ENCODE results near the gene MAP4K4. TPM values are rescaled to one million over a fixed set of nuclear protein-coding genes. Genes with fewer than 3 reads are reported as not detected.
A peak's percentile ranks its signal among the peaks of the same experiment; 100 is the strongest.

Gene MAP4K4
- total RNA-seq, 2 experiments from 2014 or later: 71.6 to 77.5 TPM

DNA sequence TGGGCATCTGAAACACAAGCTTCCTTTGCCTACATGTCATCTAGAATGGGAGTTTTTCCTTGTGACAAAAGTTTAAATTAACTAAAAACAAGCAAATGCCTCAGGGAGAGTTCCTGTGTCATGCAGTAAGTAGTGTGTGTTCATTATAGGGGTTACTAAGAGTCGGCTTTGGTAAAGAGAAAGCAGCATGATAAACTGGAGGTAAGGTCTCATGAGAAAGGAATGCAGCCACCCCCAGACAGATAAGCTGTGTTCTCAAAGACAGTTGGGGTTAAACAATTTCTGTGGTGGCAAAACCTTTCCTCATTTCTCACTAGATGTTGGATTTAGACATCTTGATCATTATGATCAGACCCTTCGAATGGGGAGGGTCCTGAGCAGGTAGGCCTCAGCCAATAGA is 129.7 kb downstream of the MAP4K4 start:
- Mint-ChIP-seq H3K9me3 (no peaks in the 10 kb centered on the region), H3K4me1 (peaks cover 70% of the 10 kb centered on the region), H3K27ac (peak overlapping the region; percentile 41), H3K27me3 (no peaks in the 10 kb centered on the region), H3K4me3 (no peak overlapping the region), H3K36me3 (ENCODE audit: low read depth) (peaks cover 38% of the 10 kb centered on the region)
- no peak for DNase-seq
- CTCF ChIA-PET: interaction anchor here (1.6 kb wide), 1 partner anchor 485 kb away, joined by 5 read pairs; no protein-coding TSS in a partner anchor
- POLR2A ChIA-PET: interaction anchor here (2.0 kb wide), 1 partner anchor 129 kb away, joined by 4 read pairs; no protein-coding TSS in a partner anchor

DNA sequence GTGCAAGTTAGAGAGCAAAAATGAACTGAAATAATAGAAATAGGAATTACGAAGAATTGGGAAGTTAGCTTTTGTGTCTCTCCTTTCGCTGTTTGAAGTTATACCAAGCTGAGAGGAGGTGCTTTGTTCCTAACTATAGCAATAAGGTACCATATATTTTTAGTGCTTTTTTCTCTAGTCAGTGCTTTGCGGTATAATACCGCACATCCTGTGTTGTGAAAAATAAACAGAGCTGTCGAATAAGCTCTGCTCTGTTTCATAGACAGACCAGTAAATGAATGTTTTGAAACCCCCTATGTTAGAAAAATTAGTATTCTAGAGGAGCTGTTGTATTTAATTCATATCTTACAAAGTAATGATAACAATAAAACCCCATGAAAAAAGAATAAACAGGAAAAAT is 130.8 kb downstream of the MAP4K4 start:
- no peaks in the 10 kb centered on the region for H3K27me3 Mint-ChIP-seq
- H3K27ac Mint-ChIP-seq: peak overlapping the region; percentile 41
- H3K36me3 Mint-ChIP-seq (ENCODE audit: low read depth): peaks cover 41% of the 10 kb centered on the region
- no peak for DNase-seq
- peaks cover 62% of the 10 kb centered on the region for H3K4me1 Mint-ChIP-seq
- H3K9me3 Mint-ChIP-seq: no peaks in the 10 kb centered on the region
- ChIA-PET CTCF (interaction anchor here (1.1 to 1.9 kb wide), 6 partner anchors 12 to 486 kb away, joined by 3 to 10 read pairs (median 4); no protein-coding TSS in a partner anchor), POLR2A (interaction anchor here (1.0 to 1.7 kb wide), 4 partner anchors 129 to 500 kb away, joined by 3 to 12 read pairs (median 4); partner anchors contain the start of gene MAP4K4)
- no peak overlapping the region for H3K4me3 Mint-ChIP-seq

DNA sequence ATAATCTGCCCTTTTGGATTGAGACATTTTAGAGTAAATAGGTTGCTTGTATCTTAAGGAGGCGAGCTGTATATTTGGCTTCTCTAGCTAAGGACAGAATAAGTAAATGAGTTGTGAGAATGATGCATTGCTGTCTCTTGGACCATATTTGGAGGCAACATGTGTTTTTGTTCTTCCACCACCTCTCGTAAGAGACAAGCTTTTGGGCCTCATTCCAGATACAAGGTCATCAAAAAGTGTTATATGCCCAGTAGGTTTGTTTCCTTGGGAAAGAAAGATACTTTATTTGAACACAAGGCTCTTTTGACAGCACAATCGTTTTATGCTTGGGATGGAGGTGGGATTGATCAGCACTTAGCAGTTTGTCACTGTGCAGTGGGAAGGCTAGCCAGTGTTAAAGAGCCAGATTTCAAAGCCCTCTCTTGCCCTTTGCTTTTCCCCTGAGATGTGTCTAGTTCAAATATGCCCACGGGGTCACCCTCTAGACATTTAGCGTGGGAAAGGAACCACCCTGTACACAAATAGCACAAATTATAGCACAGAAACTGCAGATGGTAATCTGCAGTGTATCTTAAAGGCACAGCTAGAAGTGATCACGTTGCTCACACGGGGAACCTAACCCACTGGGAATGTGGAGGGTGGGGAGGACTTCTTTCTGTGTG is 131.3 kb downstream of the MAP4K4 start:
- no peaks in the 10 kb centered on the region for H3K27me3 Mint-ChIP-seq
- ChIA-PET POLR2A (interaction anchor here (1.0 to 1.7 kb wide), 4 partner anchors 129 to 500 kb away, joined by 3 to 12 read pairs (median 4); partner anchors contain the start of gene MAP4K4), CTCF (interaction anchor here (1.1 to 1.9 kb wide), 6 partner anchors 12 to 487 kb away, joined by 3 to 10 read pairs (median 4); no protein-coding TSS in a partner anchor)
- no peak for DNase-seq
- no peak overlapping the region for H3K27ac Mint-ChIP-seq
- H3K9me3 Mint-ChIP-seq: no peaks in the 10 kb centered on the region
- H3K36me3 Mint-ChIP-seq (ENCODE audit: low read depth): peaks cover 41% of the 10 kb centered on the region
- H3K4me1 Mint-ChIP-seq: peaks cover 57% of the 10 kb centered on the region
- no peak overlapping the region for H3K4me3 Mint-ChIP-seq

DNA sequence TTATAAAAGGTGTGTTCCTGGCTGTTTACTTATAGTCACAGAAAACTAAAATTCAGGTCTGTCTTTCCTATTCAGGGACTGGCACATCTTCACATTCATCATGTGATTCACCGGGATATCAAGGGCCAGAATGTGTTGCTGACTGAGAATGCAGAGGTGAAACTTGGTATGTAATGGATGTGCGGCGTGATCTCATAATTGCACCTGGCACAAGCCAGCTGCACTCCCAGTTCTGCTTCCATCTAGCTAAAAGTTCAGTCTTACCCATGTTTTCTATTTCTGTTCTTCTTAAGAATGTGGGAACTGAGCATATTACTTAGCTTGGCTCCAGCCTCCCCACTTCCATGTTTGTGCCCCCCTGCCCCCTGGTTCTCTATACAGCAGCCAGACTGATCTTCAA is 131.9 kb downstream of the MAP4K4 start:
- CTCF ChIA-PET: interaction anchor here (1.1 to 1.9 kb wide), 3 partner anchors 207 to 411 kb away, joined by 3 to 10 read pairs (median 4); no protein-coding TSS in a partner anchor
- H3K4me3 Mint-ChIP-seq: no peak overlapping the region

DNA sequence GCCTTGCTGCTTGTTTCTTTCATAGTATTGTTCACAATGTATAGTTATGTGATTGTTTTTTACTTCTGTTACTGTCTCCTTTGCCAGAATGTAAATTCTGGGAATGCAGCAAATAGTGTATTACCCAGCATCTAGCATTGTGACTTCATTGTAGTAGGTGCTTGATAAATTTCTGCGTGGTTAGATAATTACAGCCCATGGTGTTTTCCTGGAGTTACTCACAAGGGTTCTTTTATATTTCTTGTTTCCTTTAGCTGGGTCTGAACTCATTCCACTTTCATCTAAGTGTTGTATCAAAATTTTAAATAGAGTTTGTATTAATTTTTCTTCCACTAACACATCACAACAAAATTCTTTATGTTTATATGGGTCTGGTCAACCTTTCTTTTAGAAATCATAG is 132.6 kb downstream of the MAP4K4 start:
- no peaks in the 10 kb centered on the region for H3K27me3 Mint-ChIP-seq
- H3K4me1 Mint-ChIP-seq: peaks cover 57% of the 10 kb centered on the region
- no peak for DNase-seq
- peaks cover 49% of the 10 kb centered on the region for H3K36me3 Mint-ChIP-seq (ENCODE audit: low read depth)
- no peak overlapping the region for H3K4me3 Mint-ChIP-seq
- ChIA-PET CTCF (interaction anchor here (2.3 to 2.8 kb wide), 2 partner anchors 8 to 411 kb away, joined by 8 to 40 read pairs; no protein-coding TSS in a partner anchor), POLR2A (no interaction called here)
- H3K9me3 Mint-ChIP-seq: no peaks in the 10 kb centered on the region
- H3K27ac Mint-ChIP-seq: peak overlapping the region; percentile 40

More for the DNA sequence above, 131.9 kb downstream of the MAP4K4 start:
- peaks cover 44% of the 10 kb centered on the region for H3K36me3 Mint-ChIP-seq (ENCODE audit: low read depth)
- no peak overlapping the region for H3K27ac Mint-ChIP-seq
- POLR2A ChIA-PET: interaction anchor here (1.7 kb wide), 1 partner anchor 132 kb away, joined by 12 read pairs; the partner anchor contains the start of gene MAP4K4
- no peak for DNase-seq
- H3K9me3 Mint-ChIP-seq: no peaks in the 10 kb centered on the region
- H3K27me3 Mint-ChIP-seq: no peaks in the 10 kb centered on the region
- peaks cover 57% of the 10 kb centered on the region for H3K4me1 Mint-ChIP-seq

DNA sequence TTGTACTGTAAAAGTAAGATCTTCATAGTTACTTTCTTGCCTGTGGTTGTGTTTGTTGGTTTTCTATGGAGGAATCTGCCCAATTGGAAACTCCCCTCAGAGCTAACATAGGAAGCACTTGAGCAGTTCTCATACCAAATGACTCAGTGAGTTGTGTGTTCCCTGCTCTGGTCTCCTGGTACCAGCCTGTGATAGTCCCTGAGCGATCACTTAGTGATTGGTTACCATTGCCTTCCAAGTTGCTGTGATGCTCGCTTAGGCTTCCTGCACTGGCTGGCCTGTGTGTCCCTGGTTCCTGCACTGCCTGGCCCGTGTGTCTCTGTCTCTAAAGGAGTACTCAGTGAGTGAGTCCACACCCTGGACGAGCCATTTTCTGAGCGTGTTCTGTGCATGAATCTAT is 133.0 kb downstream of the MAP4K4 start:
- Mint-ChIP-seq H3K9me3 (no peaks in the 10 kb centered on the region), H3K27ac (peak overlapping the region; percentile 40), H3K4me1 (peaks cover 57% of the 10 kb centered on the region), H3K36me3 (ENCODE audit: low read depth) (peaks cover 50% of the 10 kb centered on the region), H3K27me3 (no peaks in the 10 kb centered on the region), H3K4me3 (no peak overlapping the region)
- peak; percentile 22 for DNase-seq
- POLR2A ChIA-PET: interaction anchor here (1.7 to 2.0 kb wide), 2 partner anchors 8 to 139 kb away, joined by 3 to 7 read pairs; no protein-coding TSS in a partner anchor
- CTCF ChIA-PET: interaction anchor here (0.8 to 2.8 kb wide), 8 partner anchors 9 to 489 kb away, joined by 3 to 40 read pairs (median 4); no protein-coding TSS in a partner anchor

DNA sequence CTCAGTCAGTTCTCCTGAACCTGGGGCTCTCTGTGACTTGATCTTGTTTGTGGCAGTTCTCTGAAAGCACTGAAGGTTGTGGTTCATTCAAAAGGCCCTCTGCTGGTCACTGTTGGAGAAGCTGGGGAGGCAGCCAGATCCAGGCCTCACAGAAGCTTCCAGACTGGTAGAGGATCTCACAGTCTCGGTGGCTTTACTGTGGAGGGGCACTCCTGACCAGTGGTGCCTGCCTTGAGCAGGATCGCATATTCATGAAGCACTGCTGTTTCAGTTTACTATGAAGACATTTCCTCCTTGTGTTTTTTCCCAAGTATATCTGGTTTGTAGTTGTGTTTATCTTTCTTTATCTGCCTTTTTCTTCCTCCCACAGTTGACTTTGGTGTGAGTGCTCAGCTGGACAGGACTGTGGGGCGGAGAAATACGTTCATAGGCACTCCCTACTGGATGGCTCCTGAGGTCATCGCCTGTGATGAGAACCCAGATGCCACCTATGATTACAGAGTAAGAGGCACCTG is 133.9 kb downstream of the MAP4K4 start:
- peaks cover 52% of the 10 kb centered on the region for H3K36me3 Mint-ChIP-seq (ENCODE audit: low read depth)
- no peaks in the 10 kb centered on the region for H3K9me3 Mint-ChIP-seq
- H3K4me1 Mint-ChIP-seq: peaks cover 52% of the 10 kb centered on the region
- no peaks in the 10 kb centered on the region for H3K27me3 Mint-ChIP-seq
- no peak overlapping the region for H3K4me3 Mint-ChIP-seq
- CTCF ChIA-PET: interaction anchor here (0.7 to 2.8 kb wide), 21 partner anchors 8 to 522 kb away, joined by 3 to 40 read pairs (median 3); no protein-coding TSS in a partner anchor
- peak overlapping the region; percentile 57 for H3K27ac Mint-ChIP-seq
- POLR2A ChIA-PET: interaction anchor here (0.8 to 2.0 kb wide), 4 partner anchors 9 to 412 kb away, joined by 3 to 7 read pairs (median 3); no protein-coding TSS in a partner anchor
- peak; percentile 69 for DNase-seq

DNA sequence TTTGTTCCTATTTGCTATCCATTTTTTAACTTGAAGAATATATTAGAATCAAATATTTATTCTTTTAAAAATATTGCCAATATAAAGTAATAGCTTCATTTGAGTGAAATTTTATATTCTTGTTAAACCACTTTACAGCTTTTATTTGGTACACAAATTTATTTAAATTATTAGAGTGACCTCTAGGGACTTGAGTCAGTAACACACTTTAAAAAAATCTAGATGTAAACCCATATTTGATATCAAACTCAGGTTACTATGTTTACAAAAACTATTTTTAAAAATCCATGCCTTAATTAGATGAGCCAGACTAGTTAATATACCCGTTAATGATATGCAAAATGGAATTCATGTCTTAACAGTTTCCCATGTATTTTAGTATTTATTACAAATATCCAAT is 134.6 kb downstream of the MAP4K4 start:
- no peak for DNase-seq
- no peaks in the 10 kb centered on the region for H3K27me3 Mint-ChIP-seq
- H3K27ac Mint-ChIP-seq: no peak overlapping the region
- ChIA-PET CTCF (interaction anchor here (0.7 to 2.8 kb wide), 17 partner anchors 9 to 523 kb away, joined by 3 to 40 read pairs (median 3); no protein-coding TSS in a partner anchor), POLR2A (interaction anchor here (0.8 to 2.0 kb wide), 3 partner anchors 10 to 140 kb away, joined by 3 to 7 read pairs (median 3); no protein-coding TSS in a partner anchor)
- H3K4me1 Mint-ChIP-seq: peaks cover 45% of the 10 kb centered on the region
- H3K4me3 Mint-ChIP-seq: no peak overlapping the region
- peaks cover 49% of the 10 kb centered on the region for H3K36me3 Mint-ChIP-seq (ENCODE audit: low read depth)
- no peaks in the 10 kb centered on the region for H3K9me3 Mint-ChIP-seq

DNA sequence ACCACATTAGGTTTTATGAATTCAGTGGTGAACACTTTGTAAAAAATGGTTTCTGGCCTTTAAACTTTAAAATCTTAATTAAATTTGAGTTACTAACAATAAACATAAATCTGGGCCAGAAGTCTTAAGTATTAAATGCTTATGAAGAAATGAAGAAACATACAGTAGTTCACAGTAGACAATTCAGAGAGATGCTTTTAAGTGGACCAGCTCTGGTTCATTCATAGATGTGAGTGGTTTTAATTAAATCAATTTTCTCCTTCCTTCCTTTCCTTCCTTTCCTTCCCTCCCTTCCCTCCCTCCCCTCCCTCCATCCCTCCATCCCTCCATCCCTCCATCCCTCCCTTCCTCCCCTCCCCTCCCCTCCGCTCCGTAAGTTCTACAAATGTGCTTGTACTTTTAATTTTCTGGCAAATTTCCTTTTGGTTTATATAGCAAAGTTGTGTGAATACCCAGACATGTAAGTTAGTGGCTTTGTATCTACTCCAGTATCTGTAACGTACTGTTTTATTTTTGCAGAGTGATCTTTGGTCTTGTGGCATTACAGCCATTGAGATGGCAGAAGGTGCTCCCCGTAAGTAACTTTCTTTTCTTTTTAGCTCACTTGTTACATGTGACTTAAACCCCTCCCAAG is 136.5 kb downstream of the MAP4K4 start:
- no peak for DNase-seq
- Mint-ChIP-seq H3K36me3 (ENCODE audit: low read depth) (peaks cover 55% of the 10 kb centered on the region), H3K9me3 (no peaks in the 10 kb centered on the region), H3K27me3 (no peaks in the 10 kb centered on the region), H3K4me3 (no peak overlapping the region), H3K27ac (no peak overlapping the region), H3K4me1 (peaks cover 26% of the 10 kb centered on the region)
- ChIA-PET CTCF (interaction anchor here (0.7 to 1.5 kb wide), 3 partner anchors 10 to 492 kb away, joined by 3 read pairs; no protein-coding TSS in a partner anchor), POLR2A (no interaction called here)

DNA sequence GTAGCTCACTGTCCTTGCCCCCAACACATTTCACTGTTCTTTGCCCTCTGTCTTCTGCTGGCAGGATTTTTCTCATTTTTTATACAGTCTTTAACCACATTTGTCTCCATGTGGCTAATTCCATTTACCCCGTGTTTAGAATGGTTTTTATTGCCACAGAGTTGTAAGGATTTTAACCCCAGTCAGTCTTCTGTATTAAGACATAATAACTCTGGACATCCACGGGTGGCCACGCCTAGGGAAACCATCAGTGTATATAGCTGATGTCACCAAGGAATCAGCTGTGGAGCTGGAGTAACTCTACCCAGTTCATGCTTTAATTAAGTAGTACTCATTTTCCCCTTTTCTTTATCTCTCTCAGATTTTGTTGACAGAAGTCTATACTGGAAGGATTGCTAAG is 139.8 kb downstream of the MAP4K4 start:
- Mint-ChIP-seq H3K27ac (no peak overlapping the region), H3K4me3 (no peak overlapping the region), H3K4me1 (peaks cover 10% of the 10 kb centered on the region), H3K9me3 (no peaks in the 10 kb centered on the region), H3K36me3 (ENCODE audit: low read depth) (peaks cover 59% of the 10 kb centered on the region), H3K27me3 (no peaks in the 10 kb centered on the region)
- POLR2A ChIA-PET: no interaction called here
- no peak for DNase-seq
- CTCF ChIA-PET: no interaction called here

DNA sequence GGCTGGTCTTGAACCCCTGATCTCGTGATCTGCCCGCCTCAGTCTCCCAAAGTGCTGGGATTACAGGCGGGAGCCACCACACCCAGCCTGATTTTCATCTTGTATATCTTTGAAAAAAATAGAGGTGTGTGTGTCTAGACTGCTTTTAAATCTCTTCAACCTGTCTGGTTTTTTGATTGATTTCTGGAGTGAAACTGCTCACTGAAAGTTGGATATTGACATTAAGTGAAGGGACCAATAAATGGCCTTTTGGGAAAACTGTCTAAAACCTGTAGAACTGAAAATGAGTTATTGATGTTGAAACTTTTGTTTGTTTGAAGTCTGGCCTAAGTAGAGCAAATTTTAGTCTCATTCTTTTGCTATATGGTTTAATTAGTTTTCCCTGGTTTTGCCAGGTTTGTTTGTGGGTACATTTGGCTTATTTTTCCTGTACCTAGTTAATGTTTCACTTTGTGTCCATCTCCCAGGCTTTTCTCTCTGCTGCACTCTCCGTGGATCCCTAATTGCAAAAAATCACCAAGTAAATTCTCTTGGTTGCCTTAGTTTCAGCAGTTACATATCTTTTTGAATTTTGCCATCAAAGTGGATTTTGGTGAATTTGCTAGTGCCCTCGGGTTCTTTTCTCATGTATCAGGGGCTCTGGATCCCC is 144.3 kb downstream of the MAP4K4 start:
- H3K27ac Mint-ChIP-seq: no peak overlapping the region
- no peak for DNase-seq
- ChIA-PET CTCF (no interaction called here), POLR2A (no interaction called here)
- H3K4me1 Mint-ChIP-seq: peaks cover 22% of the 10 kb centered on the region
- no peaks in the 10 kb centered on the region for H3K27me3 Mint-ChIP-seq
- H3K4me3 Mint-ChIP-seq: no peak overlapping the region
- H3K9me3 Mint-ChIP-seq: no peaks in the 10 kb centered on the region
- peaks cover 67% of the 10 kb centered on the region for H3K36me3 Mint-ChIP-seq (ENCODE audit: low read depth)

DNA sequence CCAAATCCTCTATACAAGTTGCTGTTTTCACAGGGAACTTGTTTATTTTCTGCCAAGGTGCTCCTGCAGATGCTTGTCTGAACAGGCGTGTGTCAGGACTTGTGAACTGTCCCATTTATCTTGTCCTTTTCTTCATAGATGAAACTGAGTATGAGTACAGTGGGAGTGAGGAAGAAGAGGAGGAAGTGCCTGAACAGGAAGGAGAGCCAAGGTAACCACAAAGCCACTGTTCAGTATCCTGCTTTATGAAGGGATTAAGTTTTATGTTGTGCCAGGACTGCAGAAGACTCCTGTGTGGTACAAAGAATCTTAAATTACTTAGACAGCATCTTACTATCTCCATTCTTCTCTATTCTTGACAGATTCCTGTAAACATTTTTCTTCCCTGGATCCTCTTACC is 145.0 kb downstream of the MAP4K4 start:
- Mint-ChIP-seq H3K4me3 (no peak overlapping the region), H3K27me3 (no peaks in the 10 kb centered on the region), H3K9me3 (no peaks in the 10 kb centered on the region), H3K36me3 (ENCODE audit: low read depth) (peaks cover 61% of the 10 kb centered on the region), H3K27ac (no peak overlapping the region), H3K4me1 (peaks cover 22% of the 10 kb centered on the region)
- CTCF ChIA-PET: no interaction called here
- DNase-seq: no peak
- POLR2A ChIA-PET: no interaction called here

Measured in activated CD4-positive, alpha-beta memory T cell treated with anti-CD3 and anti-CD28 coated beads, Interleukin-2, amount 10 ng/mL, durations not matched to agents 7 days and 5 days (primary cell).